Measurements from ENCODE around the gene MUC2.

Gene MUC2

DNA sequence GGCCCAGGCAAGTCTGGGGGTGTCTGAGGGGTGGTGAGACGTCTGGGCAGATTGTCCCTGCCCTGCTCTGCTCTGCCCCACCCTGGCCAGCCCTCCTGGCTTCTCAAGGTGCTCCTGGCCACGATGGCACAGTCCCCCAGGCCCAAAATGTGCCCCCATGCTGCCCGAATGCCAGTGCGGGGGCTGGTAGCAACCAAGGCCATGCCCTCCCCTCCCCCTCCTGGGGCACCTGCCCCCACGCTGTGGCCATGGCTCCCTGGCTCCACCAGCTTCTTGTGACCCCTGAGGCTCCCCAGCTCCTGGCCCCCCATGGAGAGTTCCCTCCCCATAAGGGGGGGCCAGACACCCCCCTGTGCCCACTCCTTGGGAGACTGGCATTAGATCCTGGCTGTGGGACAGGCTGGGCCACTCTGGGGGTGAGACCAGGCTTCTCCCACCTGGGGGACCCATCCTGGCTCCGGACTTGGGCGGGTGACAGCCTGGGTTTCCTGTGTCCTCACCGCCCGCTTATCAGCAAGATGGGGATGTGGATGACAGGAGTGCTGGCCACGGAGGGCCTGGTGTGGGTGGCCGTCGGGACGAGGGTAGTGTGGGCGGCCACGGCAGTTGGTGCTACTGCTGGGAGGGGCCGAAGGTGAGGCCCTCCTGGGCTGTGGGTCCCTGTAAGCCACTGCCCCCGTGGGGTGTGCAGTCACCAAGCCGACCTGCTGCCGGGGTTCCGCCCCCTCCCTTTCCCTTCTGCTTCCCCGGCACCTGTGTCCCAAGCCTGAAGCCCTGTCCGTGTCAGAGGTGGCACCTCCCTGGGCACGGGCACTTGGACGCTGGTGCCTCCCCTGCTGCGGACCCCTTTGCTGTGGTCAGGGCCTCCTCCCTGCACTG lies 22.3 kb upstream of the MUC2 start:
- peak; percentile 40 for DNase-seq

DNA sequence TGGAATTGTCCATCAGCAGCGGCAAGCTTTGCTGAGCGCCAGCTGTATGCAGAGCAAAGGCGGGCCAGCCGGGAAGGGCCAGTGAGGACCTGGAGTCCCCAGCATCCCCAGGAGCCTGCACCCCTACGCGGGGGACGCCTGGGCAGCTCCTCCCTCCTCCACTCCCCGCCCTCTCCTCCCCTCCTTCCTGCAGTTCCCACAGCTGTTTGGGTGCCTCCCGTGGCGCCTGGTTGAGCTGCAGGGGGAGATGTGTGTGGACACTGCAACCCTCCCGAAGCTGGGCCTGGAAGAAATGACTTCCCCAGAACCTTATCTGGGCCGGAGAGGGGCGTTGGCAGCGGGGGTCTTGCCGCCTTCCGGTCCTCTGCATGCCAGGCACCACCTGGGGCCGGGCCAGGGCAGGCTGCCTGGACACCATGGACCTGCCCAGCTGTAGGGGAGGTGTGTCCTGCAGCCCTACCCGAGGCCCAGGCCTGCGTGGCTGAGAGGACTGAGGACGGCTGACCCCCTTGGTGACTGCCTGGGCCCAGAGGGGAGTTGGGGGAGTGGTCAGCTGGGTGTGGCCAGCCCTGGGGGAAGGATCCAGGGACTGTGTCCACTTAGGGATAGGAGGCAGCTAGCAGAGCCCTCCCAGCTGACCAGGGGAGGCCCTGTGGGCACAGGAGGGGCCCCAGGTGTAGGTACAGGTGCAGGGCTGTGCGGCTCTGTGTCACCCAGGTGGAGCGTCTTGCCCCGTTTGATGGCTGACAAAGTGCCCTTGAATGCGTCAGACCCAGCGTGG lies 21.4 kb upstream of the MUC2 start:
- DNase-seq: peak; percentile 41

DNA sequence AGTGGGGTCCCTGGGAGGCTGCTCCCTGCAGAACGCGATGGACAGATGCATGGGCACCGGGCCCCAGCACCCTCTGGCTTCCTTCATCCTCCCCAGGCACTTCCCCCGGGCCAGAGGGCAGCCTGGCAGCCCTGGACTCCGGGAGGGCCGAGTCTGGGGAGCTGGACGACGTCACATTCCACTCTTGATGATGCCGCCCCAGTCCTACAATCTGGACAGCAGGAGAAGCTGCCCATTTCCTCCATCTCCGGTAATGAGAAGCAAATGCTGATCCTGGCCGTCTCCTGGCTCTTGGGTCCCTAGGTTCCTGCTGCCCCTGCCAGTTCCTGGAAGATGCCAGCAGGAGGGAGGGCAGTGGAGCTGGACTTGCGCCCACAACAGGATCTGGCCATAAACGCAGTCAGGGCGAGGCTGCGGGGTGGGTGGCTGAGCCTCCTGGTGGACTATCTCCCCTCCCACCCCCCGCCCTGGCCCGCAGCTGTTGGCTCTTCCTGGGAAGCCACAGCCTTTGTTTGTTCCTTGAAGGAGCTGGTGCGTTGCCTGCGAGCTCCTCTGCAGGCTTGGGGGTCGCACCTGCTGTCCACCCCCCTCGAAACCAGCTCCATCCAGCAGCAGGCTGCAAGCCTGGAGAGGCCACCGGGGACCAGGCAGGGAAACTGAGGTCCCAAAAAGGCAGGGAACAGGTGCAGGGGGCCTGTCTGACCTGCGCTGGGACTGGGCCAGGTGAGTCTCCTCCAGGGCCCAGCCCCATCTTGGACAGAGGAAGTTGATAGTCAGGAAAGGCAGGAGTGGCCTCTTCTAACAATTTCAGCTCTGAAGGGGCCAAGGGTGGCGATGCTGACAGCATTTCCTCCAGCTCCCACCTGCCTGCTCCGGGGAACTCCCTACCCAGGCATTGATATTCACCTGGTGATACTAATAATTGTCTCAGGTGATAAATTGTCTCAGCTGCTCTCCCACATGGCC lies 20.2 kb upstream of the MUC2 start:
- DNase-seq: peak; percentile 45

DNA sequence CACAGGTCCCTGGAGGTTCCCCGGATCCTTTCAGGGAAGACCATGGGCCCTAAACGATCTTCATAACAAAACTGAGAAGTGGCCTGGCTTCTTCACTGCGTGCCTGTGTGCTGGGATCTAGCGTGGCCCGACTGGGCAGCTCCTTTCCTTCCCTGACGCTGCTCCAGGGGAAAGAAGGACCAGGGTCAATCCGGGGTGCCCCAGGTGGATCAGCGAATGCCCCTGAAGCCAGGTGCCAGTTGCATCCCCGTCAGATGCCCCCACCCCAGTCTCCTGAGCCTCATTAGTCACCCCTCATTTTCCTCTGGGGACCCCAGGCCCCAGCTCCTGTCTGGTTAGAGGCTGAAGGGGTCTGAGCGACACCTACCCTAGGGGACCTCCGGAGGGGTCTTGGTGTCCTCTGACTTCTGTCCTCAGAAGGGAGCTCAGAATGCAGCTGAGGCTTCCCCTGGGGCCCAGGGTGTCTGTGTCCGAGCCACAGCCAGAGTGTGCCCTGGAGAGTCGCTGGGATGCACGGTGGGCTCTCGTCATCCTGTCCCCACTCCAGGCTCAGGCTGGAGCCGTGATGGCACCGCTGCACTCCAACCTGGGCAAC lies 19.5 kb upstream of the MUC2 start:
- DNase-seq: no peak

DNA sequence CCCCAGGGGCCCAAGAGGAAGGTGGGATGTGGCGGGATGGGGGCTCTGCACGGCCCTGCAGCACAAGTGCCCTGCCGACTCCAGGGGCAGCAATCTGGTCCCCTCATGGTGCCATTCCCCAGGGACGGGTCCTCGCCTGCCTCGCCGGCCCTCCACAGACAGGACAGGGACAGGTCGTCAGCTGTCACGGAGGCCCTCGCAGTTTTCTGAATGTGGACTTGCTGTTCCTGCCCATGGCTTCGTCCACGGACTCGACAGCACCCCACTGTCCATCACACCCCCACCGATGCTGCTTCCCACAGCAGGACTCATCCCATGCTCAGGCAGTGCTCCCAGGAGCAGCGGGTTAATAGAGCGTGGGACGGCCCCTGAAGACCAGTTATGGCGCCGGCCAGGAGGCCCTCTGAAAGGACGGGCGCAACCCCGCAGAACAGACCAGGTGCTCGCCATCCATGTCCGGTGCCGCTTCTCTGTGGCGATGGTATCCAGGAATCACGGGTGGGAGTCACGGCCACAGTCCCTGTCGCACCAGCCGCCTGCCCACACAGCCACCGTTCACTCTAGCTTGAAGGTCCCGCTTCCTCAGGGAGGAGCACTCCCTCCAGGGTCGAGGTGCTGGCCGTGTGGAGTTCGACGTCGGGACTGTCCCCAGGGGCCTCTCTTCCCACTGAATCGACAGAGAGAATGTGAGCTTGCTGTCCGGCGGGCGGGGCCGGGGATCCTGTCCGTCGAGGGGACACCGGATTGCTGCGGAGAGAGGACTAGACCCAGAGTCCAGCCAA lies 18.5 kb upstream of the MUC2 start:
- no peak for DNase-seq

DNA sequence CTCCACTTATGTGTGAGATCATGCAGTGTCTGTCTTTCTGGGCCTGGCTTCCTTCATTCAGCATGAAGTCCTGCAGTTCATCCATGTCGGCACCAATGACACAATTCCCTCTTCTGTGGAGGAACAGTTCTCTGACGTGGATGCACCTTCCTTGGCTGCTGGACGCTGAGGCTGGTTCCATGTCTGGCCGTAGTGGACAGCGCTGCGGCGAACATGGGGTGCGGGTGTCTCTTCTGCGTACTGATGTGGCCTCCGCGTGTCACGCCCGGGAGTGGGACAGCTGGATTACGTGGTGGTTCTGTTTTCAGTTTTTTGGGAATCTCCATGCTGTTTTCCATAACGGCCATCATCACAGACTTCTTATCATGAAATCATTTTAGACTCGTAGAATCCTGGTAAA lies 16.9 kb upstream of the MUC2 start:
- DNase-seq: no peak

DNA sequence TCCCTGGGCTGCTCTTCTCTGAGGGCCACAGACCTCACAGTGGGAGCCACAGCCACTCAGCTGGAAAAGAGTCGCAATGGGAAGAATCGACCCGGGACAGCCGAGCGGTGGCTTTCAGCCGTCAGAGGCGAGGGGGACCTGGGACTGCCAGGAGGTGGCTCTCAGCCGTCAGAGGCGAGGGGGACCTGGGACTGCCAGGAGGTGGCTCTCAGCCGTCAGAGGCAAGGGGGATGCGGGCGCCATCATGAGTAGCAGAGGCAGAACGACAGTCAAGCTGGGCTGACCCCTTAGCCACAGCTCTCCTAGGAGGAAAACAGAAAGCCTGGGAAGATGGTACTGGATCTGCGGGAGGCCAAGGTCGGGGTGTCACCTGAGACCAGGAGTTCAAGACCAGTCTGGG lies 14.9 kb upstream of the MUC2 start:
- no peak for DNase-seq

DNA sequence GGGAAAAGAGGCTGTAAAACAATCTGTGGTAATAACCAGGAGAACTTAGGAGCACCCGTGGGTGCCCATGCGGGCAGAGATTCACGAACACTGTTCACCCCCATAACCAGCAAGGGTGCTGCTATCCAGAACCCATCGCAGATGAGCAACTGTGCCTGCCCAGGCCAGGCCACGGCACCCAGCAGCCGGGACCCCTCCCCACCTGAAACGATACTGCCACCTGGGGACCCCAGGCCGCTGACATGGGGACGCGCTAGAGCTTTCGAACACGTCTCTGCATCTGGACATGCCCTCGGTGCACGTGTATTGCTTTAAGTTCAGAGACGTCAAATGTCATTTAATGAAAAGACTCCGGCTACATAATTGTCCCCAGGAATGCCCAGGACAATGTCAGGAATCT lies 14.3 kb upstream of the MUC2 start:
- no peak for DNase-seq

DNA sequence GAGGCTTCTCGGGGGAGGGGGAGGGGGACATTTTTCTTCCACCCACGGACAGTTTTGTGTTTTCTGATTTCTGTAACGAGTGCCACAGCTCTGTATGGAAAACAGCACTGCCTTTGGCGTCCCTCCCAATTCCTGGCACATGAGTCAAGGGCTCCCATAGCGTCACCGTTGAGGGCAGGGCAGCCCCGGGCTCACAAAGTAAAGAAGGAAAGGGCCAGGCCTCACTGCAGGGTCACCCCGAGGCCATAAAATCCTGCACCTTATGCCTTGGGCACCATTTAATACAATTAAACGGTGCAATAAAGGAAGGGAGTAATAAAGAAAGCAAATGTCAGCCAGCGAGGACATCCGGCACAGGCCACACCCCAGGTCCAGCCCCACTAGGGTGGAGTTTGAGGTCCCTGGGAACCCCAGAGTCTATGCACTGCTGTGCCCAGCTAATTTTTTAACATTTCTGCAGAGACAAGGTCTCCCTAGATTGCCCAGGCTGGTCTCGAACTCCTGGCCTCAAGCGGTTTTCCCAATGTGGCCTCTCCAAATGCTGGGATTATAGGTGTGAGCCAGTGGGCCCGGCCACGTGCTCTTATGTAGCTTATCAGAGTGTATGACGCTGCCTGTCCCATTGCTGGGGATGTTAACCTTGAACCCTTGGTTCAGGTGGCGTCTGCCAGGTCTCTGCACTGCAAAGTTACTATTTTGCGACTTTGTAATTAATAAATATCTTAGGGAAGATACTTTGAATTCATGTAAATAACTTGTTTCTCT lies 13.6 kb upstream of the MUC2 start:
- DNase-seq: no peak

DNA sequence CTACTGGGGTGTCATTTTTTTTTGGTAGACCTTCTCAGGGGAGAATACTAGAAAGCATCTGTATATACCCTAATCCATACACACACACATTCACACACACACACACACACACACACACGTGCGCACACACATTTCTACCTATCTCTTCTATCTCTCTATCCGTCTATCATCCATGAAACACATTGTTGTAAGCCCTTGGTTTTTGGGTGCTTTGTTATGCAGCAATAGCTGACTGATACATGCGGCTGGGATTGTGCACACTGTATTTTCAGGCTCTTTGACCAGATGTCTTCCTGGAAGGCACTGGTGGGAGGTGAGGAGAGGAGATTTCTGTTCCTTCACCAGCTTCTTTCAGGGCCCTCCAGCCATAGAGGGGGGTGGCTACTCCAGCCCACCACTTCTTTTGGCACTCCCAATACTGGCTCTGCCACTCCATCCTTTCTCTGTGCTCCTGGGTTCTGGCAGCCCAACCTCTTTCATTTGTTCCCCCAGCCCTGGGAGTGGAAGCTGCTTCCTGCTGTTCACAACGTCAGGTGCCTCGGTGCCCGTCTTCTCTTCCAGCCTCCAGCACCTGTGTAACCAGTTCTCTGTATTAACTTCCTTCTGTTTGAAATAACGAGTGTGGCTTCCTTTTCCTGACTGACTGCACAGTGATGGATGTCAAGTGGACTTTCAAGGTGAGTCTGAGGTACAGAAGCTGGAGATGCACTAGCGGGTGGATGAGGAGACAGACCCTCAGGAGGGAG lies 12.4 kb upstream of the MUC2 start:
- no peak for DNase-seq

DNA sequence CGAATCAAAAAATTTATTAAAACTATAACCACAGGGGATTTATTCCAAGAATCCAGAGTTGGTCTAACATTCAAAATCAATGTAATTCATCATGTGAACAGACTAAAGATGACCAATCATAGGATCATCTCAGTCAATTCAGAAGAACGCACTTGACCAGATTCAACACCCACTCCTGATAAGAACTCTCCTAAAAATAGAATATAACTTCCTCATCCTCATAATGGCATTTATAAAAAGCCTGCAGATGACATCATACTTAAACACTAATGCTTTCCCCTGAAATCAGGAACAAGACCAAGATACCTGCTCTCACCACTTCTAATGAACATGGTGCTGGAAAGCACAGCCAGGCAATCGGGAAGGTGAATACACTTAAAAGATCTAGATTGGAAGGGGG lies 10.5 kb upstream of the MUC2 start:
- DNase-seq: no peak

DNA sequence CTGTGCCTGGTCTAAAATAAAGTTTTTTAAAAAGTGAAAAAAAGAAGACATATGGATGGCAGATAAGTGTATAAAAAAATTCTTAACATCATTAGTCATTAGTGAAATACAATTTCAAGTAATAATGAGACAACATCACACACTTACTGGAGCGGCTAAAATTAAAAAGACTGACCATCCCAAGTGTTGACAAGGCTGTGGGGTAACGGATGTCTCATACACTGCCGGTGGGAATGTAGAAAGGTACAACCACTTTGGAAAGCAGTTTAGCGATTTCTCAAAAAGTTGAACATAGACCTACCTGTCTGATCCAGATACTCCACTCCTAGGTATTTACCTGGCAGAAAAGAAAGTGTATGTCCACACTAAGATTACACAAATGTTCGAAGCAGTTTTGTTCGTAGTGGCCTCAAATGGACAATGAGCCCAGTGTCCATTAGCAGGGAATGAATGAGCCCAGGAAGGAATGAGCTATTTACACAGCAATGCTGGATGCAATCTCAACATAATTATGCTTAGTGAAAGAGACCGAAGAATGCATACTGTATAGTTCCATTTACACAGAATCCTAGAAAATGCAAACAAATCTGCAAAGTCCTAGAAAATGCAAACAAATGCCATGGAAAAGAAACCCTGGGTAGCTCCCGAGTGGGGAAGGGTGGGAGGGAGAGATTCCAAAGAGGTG lies 6.7 kb upstream of the MUC2 start:
- DNase-seq: no peak

DNA sequence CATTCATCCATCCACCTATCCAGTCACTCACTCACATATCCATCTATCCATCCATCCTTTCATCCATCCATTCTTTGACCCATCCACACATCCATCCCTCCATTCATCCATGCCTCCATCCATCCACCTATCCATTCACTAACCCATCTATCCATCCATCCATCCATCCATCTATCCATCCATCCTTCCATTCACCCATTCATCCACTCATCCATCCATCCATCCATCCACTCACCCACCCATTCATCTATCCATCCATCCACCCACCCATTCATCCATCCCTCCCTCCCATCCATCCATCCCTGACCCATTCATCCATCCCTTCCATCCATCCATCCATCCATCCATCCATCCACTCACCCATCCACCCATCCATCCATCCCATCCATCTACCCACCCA lies 4.9 kb upstream of the MUC2 start:
- no peak for DNase-seq

DNA sequence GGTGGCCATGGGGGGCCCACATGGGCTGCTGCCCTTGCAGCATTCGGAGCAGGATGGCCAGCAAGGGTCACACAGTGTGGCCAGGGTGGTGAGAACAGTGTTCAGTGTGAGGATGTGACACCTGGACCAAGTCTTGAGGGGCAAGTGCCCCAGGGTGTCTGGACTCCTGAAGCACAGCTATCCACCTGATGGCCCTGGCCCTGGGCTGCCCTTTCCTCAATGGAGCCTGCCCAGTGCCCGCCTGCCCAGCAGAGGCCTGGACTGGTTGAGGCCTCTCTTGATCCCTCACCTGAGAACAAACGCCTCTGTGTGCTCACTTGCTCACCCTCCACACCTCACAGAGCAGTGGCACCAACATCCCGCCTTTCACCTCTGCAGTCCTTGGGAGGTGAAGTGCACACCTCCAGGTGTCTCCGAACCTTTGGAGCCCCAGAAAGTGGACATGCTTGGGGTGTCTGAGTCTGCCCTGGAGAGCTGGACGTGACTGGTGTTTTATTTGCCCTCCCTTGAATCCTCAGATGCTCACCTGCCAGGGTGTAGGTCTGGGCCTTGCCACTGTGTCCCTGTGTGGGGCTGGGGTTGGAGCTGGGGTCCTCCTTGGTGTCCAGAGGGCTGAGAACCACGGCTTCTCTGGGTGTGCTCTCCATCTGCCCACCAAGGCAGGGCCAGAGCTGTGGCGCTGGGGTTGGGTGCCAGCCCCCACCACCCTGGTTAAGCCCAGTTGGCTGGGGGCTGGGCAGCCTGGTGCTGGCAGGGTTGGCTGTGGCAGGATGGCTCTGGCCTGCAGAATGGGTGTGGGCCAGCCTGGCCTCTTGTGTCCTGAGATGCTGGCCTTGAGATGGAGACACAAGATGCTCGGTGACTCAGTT lies 3.8 kb upstream of the MUC2 start:
- no peak for DNase-seq

DNA sequence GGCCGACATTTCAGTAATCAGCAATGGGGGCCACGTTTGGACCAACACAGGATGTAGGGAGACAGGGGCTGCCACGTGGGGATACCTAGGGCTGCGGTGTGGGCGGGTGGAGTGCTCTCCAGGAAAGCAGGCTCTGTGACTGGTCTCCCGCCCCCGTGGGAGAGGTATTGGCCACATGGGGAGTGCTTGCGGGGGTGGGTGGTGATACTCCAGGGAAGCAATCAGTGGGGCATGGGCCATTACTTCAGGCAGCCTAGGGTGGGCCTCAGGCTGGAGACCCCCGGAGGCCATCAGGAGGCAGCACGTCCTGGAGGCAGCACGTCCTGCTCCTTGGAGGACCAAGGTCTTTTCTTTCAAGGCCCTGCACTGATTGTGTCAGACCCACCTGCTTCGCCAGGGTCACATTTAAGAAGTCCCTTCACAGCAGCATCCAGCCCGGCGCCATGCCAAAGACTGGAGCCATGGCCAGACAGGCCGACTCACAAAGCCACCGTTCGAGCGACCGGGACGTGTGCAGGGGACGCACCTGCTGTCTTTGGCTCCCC lies 3.0 kb upstream of the MUC2 start:
- no peak for DNase-seq

DNA sequence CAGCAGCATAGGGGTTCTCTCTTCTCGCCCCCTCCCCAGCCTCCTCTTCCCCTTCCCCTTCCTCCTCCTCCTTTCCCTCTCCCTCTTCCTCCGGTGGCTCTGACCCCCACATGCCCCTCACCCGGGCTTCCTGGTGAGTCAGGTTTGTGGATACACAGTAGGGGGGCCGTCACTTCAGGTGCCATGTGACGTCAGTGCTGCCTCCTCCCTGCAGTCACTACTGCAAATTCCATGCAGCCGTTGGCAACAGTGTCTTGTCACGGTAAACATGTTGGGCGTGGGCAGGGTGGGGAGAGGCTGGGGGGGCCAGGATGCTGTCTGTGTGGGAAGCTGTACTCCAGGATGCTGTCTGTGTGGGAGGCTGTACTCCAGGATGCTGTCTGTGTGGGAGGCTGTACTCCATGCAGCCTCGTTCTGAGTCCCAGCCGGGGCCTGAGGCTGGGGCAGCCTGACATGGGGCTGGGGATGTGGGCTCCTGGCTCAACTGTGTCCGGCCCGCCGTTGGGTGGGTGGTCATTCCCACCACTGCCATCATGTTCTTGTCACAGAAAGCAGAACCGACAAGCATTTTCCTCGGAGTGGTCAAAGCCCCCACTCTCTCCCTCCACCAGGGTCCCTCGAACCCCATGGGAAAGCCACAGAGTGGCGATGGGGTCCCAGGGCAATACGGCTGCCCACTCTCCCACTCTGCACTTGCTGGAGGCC lies 2.4 kb upstream of the MUC2 start:
- DNase-seq: no peak

DNA sequence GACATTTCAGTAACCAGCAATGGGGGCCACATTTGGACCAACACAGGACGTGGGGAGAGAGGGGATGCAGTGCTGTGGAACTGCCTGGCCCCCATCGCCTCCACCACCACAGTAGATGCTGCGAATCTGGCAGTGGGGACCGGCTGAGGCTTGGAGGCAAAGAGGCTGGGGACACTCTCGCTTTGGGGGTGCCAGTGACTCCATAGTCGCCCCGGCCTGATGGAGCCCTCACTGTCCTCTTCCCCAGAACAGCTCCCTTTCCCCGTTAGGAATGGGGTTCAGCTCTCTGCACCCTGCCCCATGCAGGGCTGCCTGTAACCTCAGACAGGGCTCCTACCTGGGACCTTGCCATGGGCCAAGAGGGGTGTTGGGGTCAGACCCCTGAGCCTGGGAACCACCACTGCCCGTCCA lies 1.8 kb upstream of the MUC2 start:
- no peak for DNase-seq

DNA sequence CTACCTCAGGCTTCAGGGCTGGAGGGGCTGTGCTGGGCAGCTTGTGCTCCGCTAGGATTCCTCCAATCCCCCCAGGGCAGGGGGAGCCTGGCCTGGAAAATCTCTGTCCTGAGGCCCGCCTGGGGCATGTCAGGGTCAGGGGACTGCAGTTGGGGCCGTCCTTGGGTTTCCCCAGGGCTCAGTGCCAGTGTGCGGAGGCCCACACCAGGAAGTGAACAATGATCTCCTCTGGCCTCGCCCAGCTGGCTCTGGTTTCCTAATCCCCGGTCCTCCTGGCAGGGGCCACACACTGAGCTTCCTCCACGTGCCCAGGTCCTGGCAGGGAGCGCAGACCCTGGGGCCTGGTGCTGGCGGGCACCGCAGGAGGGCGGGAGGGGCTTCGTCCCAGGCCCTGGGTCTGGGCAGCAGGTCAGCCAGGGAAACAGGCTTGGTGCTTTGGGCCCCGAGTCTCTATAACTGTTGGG lies 1.4 kb upstream of the MUC2 start:
- DNase-seq: peak; percentile 59
